VCaP (cell line): ENCODE measurements around the gene AIRE.
"Not testable (repeated sequence)": the region's sequence is repeated elsewhere in the genome, so short reads cannot be mapped to it uniquely, and the experiment has no call there.

ENCODE experiments used
- H3K27ac ChIP-seq: fragments of 450-650 bp; 2 replicates; pipeline ENCODE4 v1.5.1; 2017
- CTCF ChIP-seq: fragments of 450-650 bp; conservative IDR thresholded peaks from 2 replicates; pipeline ENCODE4 v1.5.1; 2017; ENCODE audit warnings: mild to moderate bottlenecking, moderate library complexity

Gene AIRE

GRCh38 chr21:44285138-44285992 is at the start of gene AIRE:
TSS of gene AIRE (plus strand) at chr21:44285876. CDS start at chr21:44286007, 131 bp downstream.
- no peak for TF ChIP-seq CTCF
- H3K27ac ChIP-seq = no peak within 1 kb of the TSS

GRCh38 chr21:44240353-44240752 is 45.3 kb upstream of the AIRE start:
- not testable (repeated sequence) for H3K27ac ChIP-seq

- not testable (repeated sequence) for H3K27ac ChIP-seq
Measured at GRCh38 chr21:44240842-44241241, 44.8 kb upstream of the AIRE start, which contains the start of gene ICOSLG. TSS of gene ICOSLG (minus strand) at chr21:44240943. CDS start at chr21:44240817, 126 bp downstream.

- H3K27ac ChIP-seq = not testable (repeated sequence)
Measured at GRCh38 chr21:44241281-44241680, 44.4 kb upstream of the AIRE start.

- H3K27ac ChIP-seq = not testable (repeated sequence)
Measured at GRCh38 chr21:44243980-44244379, 41.7 kb upstream of the AIRE start.

- H3K27ac ChIP-seq = not testable (repeated sequence)
Measured at GRCh38 chr21:44247904-44248303, 37.8 kb upstream of the AIRE start.

- H3K27ac ChIP-seq = not testable (repeated sequence)
Measured at GRCh38 chr21:44249204-44250037, 36.3 kb upstream of the AIRE start.

- TF ChIP-seq CTCF = no peak
Measured at GRCh38 chr21:44253832-44254710, 31.6 kb upstream of the AIRE start.

GRCh38 chr21:44255511-44255981 is 30.1 kb upstream of the AIRE start:
- no peak overlapping the region for H3K27ac ChIP-seq
- TF ChIP-seq CTCF = no peak

More at GRCh38 chr21:44253832-44254710, 31.6 kb upstream of the AIRE start:
- no peak overlapping the region for H3K27ac ChIP-seq

GRCh38 chr21:44258056-44258725 is 27.5 kb upstream of the AIRE start:
- H3K27ac ChIP-seq = no peak overlapping the region
- TF ChIP-seq CTCF = no peak
